K562 (cell line): ENCODE data around the gene SYPL2. TPM values are rescaled to one million over a fixed set of nuclear protein-coding genes. Genes with fewer than 3 reads are reported as not detected.

Experiments
- CBX1 ChIP-seq: sonication (generic); IDR thresholded peaks from 2 replicates; pipeline ENCODE4 v1.6.1; 2016; ENCODE audit warnings: antibody characterized with exemption, low read depth, mild to moderate bottlenecking
- ELF2 ChIP-seq: fragments of 250-450 bp; sonication (Bioruptor Pico); IDR thresholded peaks from 2 replicates; pipeline ENCODE4 v1.5.0; 2021; ENCODE audit warnings: mild to moderate bottlenecking
- HDAC3 ChIP-seq: fragments of 450-650 bp; IDR thresholded peaks from 2 replicates; pipeline ENCODE4 v1.6.1; 2018; ENCODE audit warnings: borderline replicate concordance, mild to moderate bottlenecking, moderate library complexity; ENCODE audit not compliant: partially characterized antibody
- HOXB6 ChIP-seq: fragments of 250-450 bp; sonication (Bioruptor Pico); IDR thresholded peaks from 2 replicates; pipeline ENCODE4 v1.5.1; 2022; ENCODE audit warnings: mild to moderate bottlenecking, borderline replicate concordance
- MCM2 ChIP-seq: fragments of 450-650 bp; IDR thresholded peaks from 2 replicates; pipeline ENCODE4 v1.6.1; 2017; ENCODE audit warnings: low read depth, mild to moderate bottlenecking
- RBFOX2 ChIP-seq: fragments of 200-400 bp; formaldehyde crosslinking; IDR thresholded peaks from 2 replicates; pipeline ENCODE4 v1.6.1; 2017; ENCODE audit warnings: low read depth, mild to moderate bottlenecking, low read length, moderate library complexity
- RBM17 ChIP-seq: fragments of 200-400 bp; formaldehyde crosslinking; IDR thresholded peaks from 2 replicates; pipeline ENCODE4 v1.6.1; 2017; ENCODE audit warnings: low read depth, mild to moderate bottlenecking, low read length, borderline replicate concordance
- ZBTB40 ChIP-seq, 2 experiments: fragments of 450-650 bp in 1 of 2; sonication (generic) in 1 of 2; formaldehyde crosslinking in 1 of 2; IDR thresholded peaks; 2 replicates each; pipeline versions ENCODE4 v1.7.1 to v1.9.0; 2016 to 2022; ENCODE audit warnings: inconsistent platforms in 1 of 2, mild to moderate bottlenecking in 1 of 2, missing genetic modification reagents in 1 of 2
- ZNF217 ChIP-seq: sonication (generic); formaldehyde crosslinking; IDR thresholded peaks from 2 replicates; pipeline ENCODE4 v1.8.0; 2022; ENCODE audit warnings: mild to moderate bottlenecking, missing genetic modification reagents
- ZNF224 ChIP-seq: sonication (generic); formaldehyde crosslinking; IDR thresholded peaks from 2 replicates; pipeline ENCODE4 v1.8.0; 2022; ENCODE audit warnings: mild to moderate bottlenecking, missing genetic modification reagents
- polyA plus RNA-seq, 8 experiments: library from polyadenylated mRNA; depleted of rRNA in 4 of 8; stranded (reverse) in 5 of 8; unstranded in 3 of 8; fragments of >200 nt; fragmentation: Nextera tagmentation in 2 of 8; fragmentation: Illumina TruSeq in 1 of 8; extraction: Ambion mirVana in 2 of 8; extraction: Trizol in 1 of 8; gene quantifications; 2 replicates each; pipeline versions ENCODE4 v1.2.1 to v1.2.3, GENCODE V29; 2011 to 2014; ENCODE audit warnings: inconsistent platforms in 1 of 8, missing spikeins in 1 of 8
- total RNA-seq, 7 experiments: library from RNA; depleted of rRNA in 6 of 7; stranded (reverse); fragments of >200 nt in 6 of 7; fragmentation: Illumina TruSeq in 2 of 7; extraction: Trizol in 2 of 7; gene quantifications; 2 replicates each; pipeline versions ENCODE4 v1.2.1 to v1.2.3, GENCODE V29; 2011 to 2021; ENCODE audit warnings: low replicate concordance in 1 of 7
- TF ChIP-seq, protein P1 (sequence below): fragments of 250-450 bp; sonication (Bioruptor Pico); IDR thresholded peaks from 2 replicates; pipeline ENCODE4 v1.5.1; 2021; ENCODE audit warnings: mild to moderate bottlenecking
- TF ChIP-seq, protein P2 (sequence below): sonication (generic); IDR thresholded peaks from 2 replicates; pipeline ENCODE4 v1.6.1; 2016
- TF ChIP-seq, protein P3 (sequence below): IDR thresholded peaks from 3 replicates; pipeline ENCODE4 v1.6.1; 2011; ENCODE audit warnings: borderline replicate concordance, mild to moderate bottlenecking; ENCODE audit not compliant: insufficient read length, insufficient read depth

The SYPL2 gene
- total and polyA plus RNA-seq, 9 of the 15 experiments (the other 6 are each of a cell fraction or from before 2014, with no cell fraction given), result 0.03 to 0.20 (median 0.07) TPM; not detected in 2

DNA sequence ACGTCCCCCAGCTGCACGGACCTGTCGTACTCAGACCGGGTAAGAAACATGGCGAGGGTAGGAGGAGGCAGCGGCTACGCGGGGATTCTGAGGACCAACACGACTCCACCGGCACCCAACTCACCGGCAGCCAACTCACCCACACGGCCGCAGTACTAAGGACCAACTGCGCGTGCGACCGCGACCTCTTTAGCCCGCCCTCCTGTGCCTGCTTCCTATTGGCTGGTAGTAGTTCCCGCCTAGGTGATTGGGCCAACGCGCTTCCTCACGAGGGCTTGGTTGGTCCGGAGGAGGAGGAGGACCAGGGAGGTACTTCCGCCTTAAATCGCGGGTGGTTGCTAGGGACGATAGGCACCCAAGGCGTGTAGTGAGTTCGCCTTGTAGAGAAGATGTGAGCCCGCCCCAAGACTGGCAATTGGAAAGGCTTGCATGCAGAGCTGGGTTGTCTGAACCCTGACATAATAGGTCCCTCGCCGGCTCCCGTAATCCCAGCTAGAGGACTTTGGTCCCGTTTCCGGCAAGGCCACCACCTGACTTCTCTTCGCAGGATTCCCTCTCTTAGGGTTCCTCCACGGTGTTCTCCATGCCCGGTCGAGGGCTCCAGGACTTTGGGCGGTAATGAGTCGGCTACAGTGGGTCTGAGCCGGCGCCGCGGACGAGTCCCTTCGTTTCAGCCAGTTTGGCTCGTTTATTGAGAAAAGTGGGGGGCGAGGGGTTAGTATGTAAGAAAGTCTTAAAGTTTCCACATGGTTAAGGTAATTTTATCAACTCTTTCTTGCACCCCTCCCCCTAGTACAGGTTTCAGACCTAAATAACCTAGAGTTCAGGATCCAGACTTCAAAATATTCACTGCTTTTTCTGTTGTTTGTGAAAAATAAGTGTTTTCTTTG lies 39.8 kb upstream of the SYPL2 start, which contains the start of gene PSMA5 (continued):
- TF ChIP-seq, protein P1, sequence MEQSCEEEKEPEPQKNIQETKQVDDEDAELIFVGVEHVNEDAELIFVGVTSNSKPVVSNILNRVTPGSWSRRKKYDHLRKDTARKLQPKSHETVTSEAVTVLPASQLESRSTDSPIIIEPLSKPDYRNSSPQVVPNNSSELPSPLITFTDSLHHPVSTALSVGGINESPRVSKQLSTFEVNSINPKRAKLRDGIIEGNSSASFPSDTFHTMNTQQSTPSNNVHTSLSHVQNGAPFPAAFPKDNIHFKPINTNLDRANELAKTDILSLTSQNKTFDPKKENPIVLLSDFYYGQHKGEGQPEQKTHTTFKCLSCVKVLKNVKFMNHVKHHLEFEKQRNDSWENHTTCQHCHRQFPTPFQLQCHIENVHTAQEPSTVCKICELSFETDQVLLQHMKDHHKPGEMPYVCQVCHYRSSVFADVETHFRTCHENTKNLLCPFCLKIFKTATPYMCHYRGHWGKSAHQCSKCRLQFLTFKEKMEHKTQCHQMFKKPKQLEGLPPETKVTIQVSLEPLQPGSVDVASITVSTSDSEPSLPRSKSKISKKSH (CRISPR knock-in tag), result no peak
- TF ChIP-seq, protein P2, sequence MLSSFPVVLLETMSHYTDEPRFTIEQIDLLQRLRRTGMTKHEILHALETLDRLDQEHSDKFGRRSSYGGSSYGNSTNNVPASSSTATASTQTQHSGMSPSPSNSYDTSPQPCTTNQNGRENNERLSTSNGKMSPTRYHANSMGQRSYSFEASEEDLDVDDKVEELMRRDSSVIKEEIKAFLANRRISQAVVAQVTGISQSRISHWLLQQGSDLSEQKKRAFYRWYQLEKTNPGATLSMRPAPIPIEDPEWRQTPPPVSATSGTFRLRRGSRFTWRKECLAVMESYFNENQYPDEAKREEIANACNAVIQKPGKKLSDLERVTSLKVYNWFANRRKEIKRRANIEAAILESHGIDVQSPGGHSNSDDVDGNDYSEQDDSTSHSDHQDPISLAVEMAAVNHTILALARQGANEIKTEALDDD, result no peak; the same call in 1 of the 2 replicates
- TF ChIP-seq RBFOX2, result peak; percentile 100
- TF ChIP-seq CBX1, result peak; percentile 74; the same call in 1 of the 2 replicates
- TF ChIP-seq HDAC3, result no peak
- TF ChIP-seq MCM2, result no peak
- TF ChIP-seq RBM17, result no peak
- peak; percentile 92 for TF ChIP-seq ZBTB40 (IDR thresholded peaks at IDR 0.05)
- no peak for TF ChIP-seq ZBTB40 (CRISPR knock-in tag; IDR thresholded peaks at IDR 0.05)
- TF ChIP-seq HOXB6, result no peak
- TF ChIP-seq ZNF224 (CRISPR knock-in tag), result no peak
- TF ChIP-seq ELF2 (CRISPR knock-in tag), result no peak
- TF ChIP-seq, protein P3, sequence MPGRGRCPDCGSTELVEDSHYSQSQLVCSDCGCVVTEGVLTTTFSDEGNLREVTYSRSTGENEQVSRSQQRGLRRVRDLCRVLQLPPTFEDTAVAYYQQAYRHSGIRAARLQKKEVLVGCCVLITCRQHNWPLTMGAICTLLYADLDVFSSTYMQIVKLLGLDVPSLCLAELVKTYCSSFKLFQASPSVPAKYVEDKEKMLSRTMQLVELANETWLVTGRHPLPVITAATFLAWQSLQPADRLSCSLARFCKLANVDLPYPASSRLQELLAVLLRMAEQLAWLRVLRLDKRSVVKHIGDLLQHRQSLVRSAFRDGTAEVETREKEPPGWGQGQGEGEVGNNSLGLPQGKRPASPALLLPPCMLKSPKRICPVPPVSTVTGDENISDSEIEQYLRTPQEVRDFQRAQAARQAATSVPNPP, result no peak
- TF ChIP-seq ZNF217 (CRISPR knock-in tag), result no peak
